Measurements from ENCODE around the gene CAMK2D.

- TF ChIP-seq CTCF (conservative IDR thresholded peaks at IDR 0.05; ENCODE audit: low read length) (no peak), EZH2phosphoT487 (IDR thresholded peaks at IDR 0.05; ENCODE audit: borderline replicate concordance, low read depth, low read length) (no peak)
Measured at GRCh38 chr4:113566015-113566795, 195.3 kb downstream of the CAMK2D start.

Data from OCI-LY7 (cell line).